Neural crest cell (in vitro differentiated cells): Measurements from ENCODE around the gene SOHLH2. TPM values are rescaled to one million over a fixed set of nuclear protein-coding genes. Genes with fewer than 3 reads are reported as not detected.

ENCODE experiments used
- DNase-seq: peaks from one replicate; pipeline ENCODE4 v3.0.0; 2021; ENCODE audit warnings: low read depth, mixed read lengths, low spot score
- H3K27ac Mint-ChIP-seq: one replicate; pipeline ENCODE4 v1.8.0; 2021; ENCODE audit warnings: mild to moderate bottlenecking, mixed read lengths; ENCODE audit not compliant: unreplicated experiment
- H3K27me3 Mint-ChIP-seq: 2 replicates; pipeline ENCODE4 v1.8.0; 2021; ENCODE audit warnings: low read depth, mild to moderate bottlenecking, mixed read lengths
- H3K36me3 Mint-ChIP-seq: 2 replicates; pipeline ENCODE4 v1.8.0; 2021; ENCODE audit warnings: low read depth, mild to moderate bottlenecking, mixed read lengths
- H3K4me1 Mint-ChIP-seq: 2 replicates; pipeline ENCODE4 v1.8.0; 2021; ENCODE audit warnings: mixed read lengths
- H3K4me3 Mint-ChIP-seq: one replicate; pipeline ENCODE4 v1.8.0; 2021; ENCODE audit warnings: mild to moderate bottlenecking, mixed read lengths
- H3K9me3 Mint-ChIP-seq: 2 replicates; pipeline ENCODE4 v1.8.0; 2021; ENCODE audit warnings: mixed read lengths
- total RNA-seq: library from RNA; stranded (reverse); gene quantifications from 2 replicates; pipeline ENCODE4 v1.2.1, GENCODE V29; 2021
- TF ChIP-seq, protein P1 (sequence below): fragments of 200-600 bp; sonication (generic); conservative IDR thresholded peaks from 2 replicates; pipeline ENCODE4 v1.5.0; 2021; ENCODE audit warnings: antibody characterized with exemption, mild to moderate bottlenecking

Gene SOHLH2
- total RNA-seq, 1 donor from 2014 or later = 0.21 TPM

GRCh38 chr13:36166046-36166445, 48.3 kb downstream of the SOHLH2 start:
- no peak overlapping the region for H3K4me3 Mint-ChIP-seq
- TF ChIP-seq, protein P1, sequence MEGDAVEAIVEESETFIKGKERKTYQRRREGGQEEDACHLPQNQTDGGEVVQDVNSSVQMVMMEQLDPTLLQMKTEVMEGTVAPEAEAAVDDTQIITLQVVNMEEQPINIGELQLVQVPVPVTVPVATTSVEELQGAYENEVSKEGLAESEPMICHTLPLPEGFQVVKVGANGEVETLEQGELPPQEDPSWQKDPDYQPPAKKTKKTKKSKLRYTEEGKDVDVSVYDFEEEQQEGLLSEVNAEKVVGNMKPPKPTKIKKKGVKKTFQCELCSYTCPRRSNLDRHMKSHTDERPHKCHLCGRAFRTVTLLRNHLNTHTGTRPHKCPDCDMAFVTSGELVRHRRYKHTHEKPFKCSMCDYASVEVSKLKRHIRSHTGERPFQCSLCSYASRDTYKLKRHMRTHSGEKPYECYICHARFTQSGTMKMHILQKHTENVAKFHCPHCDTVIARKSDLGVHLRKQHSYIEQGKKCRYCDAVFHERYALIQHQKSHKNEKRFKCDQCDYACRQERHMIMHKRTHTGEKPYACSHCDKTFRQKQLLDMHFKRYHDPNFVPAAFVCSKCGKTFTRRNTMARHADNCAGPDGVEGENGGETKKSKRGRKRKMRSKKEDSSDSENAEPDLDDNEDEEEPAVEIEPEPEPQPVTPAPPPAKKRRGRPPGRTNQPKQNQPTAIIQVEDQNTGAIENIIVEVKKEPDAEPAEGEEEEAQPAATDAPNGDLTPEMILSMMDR = no peak
- no peaks in the 10 kb centered on the region for H3K4me1 Mint-ChIP-seq
- no peaks in the 10 kb centered on the region for H3K9me3 Mint-ChIP-seq
- no peaks in the 10 kb centered on the region for H3K27me3 Mint-ChIP-seq
- no peak overlapping the region for H3K27ac Mint-ChIP-seq
- H3K36me3 Mint-ChIP-seq = no peaks in the 10 kb centered on the region
- no peak for DNase-seq

- TF ChIP-seq, protein P1 = no peak
- Mint-ChIP-seq H3K9me3 (no peaks in the 10 kb centered on the region), H3K36me3 (no peaks in the 10 kb centered on the region), H3K4me1 (no peaks in the 10 kb centered on the region), H3K4me3 (no peak overlapping the region), H3K27me3 (no peaks in the 10 kb centered on the region), H3K27ac (no peak overlapping the region)
- no peak for DNase-seq
Measured at GRCh38 chr13:36163809-36164308, 50.5 kb downstream of the SOHLH2 start.

DNA sequence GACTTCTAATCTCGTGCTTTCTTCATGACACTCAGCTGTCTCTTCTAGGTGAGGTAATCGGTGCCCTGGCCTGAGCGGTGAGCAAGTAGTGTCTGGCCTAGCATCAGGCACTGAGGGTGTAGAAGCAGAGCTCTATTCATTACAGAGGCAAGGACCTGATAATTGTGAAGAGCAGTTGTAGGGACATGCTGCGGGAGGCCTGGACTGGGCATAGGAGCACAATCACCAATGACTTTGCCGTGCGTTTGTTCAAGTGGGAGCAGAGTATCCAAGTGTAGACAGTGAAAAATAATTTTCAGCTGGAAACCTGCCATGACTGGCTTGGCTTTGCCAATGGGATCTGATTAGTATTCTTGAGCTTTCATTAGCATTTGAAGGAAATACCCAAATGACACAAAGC, 51.1 kb downstream of the SOHLH2 start:
- Mint-ChIP-seq H3K4me3 (no peak overlapping the region), H3K27ac (no peak overlapping the region), H3K4me1 (no peaks in the 10 kb centered on the region), H3K27me3 (no peaks in the 10 kb centered on the region), H3K36me3 (no peaks in the 10 kb centered on the region), H3K9me3 (no peaks in the 10 kb centered on the region)
- DNase-seq = no peak
- TF ChIP-seq, protein P1 = no peak

- TF ChIP-seq, protein P1 = no peak
- Mint-ChIP-seq H3K27me3 (peaks cover 5% of the 10 kb centered on the region), H3K27ac (no peak overlapping the region), H3K4me3 (no peak overlapping the region), H3K9me3 (no peaks in the 10 kb centered on the region), H3K36me3 (no peaks in the 10 kb centered on the region), H3K4me1 (peaks cover 5% of the 10 kb centered on the region)
- DNase-seq = no peak
Measured at GRCh38 chr13:36160297-36160696, 54.1 kb downstream of the SOHLH2 start.

DNA sequence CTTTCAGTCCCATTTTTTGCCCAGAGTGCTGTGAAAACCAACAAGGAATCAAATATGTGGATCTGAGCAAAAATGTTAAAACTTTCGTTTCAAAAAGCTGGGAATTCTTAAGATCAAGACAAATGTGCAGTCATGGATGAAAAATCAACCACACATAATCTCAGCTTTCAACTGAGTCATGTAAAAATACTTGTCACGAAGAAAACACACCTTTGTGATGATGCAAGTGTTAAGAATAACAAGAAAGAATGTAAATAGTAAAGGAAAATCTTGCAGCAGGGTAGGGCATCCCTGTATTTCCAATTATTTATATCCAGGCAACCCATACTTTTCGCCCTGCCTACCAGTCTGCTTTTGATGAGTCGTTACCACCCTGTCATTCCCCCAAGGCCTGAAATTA, 55.7 kb downstream of the SOHLH2 start:
- no peak for DNase-seq
- TF ChIP-seq, protein P1 = no peak
- Mint-ChIP-seq H3K36me3 (no peaks in the 10 kb centered on the region), H3K4me1 (peaks cover 10% of the 10 kb centered on the region), H3K27ac (no peak overlapping the region), H3K9me3 (no peaks in the 10 kb centered on the region), H3K27me3 (peaks cover 7% of the 10 kb centered on the region), H3K4me3 (no peak overlapping the region)

GRCh38 chr13:36157480-36157879, 56.9 kb downstream of the SOHLH2 start:
- H3K9me3 Mint-ChIP-seq = no peaks in the 10 kb centered on the region
- H3K27ac Mint-ChIP-seq = no peak overlapping the region
- peaks cover 10% of the 10 kb centered on the region for H3K4me1 Mint-ChIP-seq
- DNase-seq = no peak
- TF ChIP-seq, protein P1 = no peak
- no peak overlapping the region for H3K4me3 Mint-ChIP-seq
- H3K36me3 Mint-ChIP-seq = no peaks in the 10 kb centered on the region
- H3K27me3 Mint-ChIP-seq = peaks cover 8% of the 10 kb centered on the region
